NB4 (cell line): ENCODE results near the gene CXCR4.

Source experiments
- MYC ChIP-seq: IDR thresholded peaks from 2 replicates; pipeline ENCODE4 v1.6.1; 2011; ENCODE audit warnings: low read depth, low read length
- POLR2A ChIP-seq: IDR thresholded peaks from 2 replicates; pipeline ENCODE4 v1.6.1; 2011; ENCODE audit warnings: mild to moderate bottlenecking; ENCODE audit not compliant: insufficient read length; ENCODE audit errors: extremely low read depth
- TF ChIP-seq, protein P1 (sequence below): IDR thresholded peaks from one replicate; pipeline ENCODE4 v1.5.1; 2012; ENCODE audit warnings: low read depth, low read length
- TF ChIP-seq, protein P2 (sequence below): IDR thresholded peaks from 2 replicates; pipeline ENCODE4 v1.6.1; 2011; ENCODE audit warnings: low read depth, low read length

DNA sequence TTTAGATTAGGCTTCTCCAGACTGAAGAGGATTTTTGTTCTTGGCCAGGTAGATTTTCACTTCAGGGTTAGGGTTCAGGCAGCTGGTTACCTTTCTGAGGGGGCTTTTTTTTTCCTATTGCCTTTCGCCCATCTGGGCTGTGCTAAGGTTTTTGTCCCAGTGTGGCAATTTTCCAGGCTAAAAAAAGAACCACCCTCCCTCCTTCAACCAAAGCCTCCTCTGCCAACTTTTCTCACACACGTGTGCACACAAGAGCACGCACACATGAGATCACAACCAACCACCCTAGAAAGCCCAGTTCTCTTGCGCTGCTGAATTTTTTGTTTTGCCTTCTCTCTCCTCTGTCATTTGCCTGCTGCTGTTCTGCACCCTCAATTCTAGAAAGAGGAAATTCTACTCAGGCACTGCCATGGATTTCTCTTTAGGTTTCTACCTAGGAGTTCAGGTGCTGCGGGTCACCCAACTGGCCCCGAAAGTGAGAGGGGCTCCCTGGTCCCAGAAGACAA is 8.5 kb upstream of the CXCR4 start:
- TF ChIP-seq, protein P1, sequence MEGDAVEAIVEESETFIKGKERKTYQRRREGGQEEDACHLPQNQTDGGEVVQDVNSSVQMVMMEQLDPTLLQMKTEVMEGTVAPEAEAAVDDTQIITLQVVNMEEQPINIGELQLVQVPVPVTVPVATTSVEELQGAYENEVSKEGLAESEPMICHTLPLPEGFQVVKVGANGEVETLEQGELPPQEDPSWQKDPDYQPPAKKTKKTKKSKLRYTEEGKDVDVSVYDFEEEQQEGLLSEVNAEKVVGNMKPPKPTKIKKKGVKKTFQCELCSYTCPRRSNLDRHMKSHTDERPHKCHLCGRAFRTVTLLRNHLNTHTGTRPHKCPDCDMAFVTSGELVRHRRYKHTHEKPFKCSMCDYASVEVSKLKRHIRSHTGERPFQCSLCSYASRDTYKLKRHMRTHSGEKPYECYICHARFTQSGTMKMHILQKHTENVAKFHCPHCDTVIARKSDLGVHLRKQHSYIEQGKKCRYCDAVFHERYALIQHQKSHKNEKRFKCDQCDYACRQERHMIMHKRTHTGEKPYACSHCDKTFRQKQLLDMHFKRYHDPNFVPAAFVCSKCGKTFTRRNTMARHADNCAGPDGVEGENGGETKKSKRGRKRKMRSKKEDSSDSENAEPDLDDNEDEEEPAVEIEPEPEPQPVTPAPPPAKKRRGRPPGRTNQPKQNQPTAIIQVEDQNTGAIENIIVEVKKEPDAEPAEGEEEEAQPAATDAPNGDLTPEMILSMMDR, result no peak
- no peak for TF ChIP-seq POLR2A
- TF ChIP-seq, protein P2, sequence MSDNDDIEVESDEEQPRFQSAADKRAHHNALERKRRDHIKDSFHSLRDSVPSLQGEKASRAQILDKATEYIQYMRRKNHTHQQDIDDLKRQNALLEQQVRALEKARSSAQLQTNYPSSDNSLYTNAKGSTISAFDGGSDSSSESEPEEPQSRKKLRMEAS, result no peak
- TF ChIP-seq MYC, result no peak
